Fibroblast of skin of back (primary cell): ENCODE measurements around the gene AGK.
A peak's percentile ranks its signal among the peaks of the same experiment; 100 is the strongest.

Source experiments
- DNase-seq: peaks from one replicate; pipeline ENCODE4 v3.0.0-alpha.2; 2013

AGK gene

GRCh38 chr7:141648276-141649114, 97.3 kb downstream of the AGK start:
- no peak for DNase-seq

GRCh38 chr7:141649137-141649864, 98.1 kb downstream of the AGK start:
- no peak for DNase-seq

- peak; percentile 77 for DNase-seq
These were observed 98.8 kb downstream of the AGK start for GRCh38 chr7:141649865-141650634.

- DNase-seq: no peak
These were observed 100.2 kb downstream of the AGK start for GRCh38 chr7:141651417-141651816.

GRCh38 chr7:141652691-141653090, 101.5 kb downstream of the AGK start:
- no peak for DNase-seq

GRCh38 chr7:141654551-141654950, 103.3 kb downstream of the AGK start:
- peak; percentile 62 for DNase-seq

GRCh38 chr7:141659501-141659900, 108.3 kb downstream of the AGK start:
- no peak for DNase-seq

GRCh38 chr7:141660259-141660658, 109.0 kb downstream of the AGK start:
- no peak for DNase-seq

GRCh38 chr7:141663081-141663849, 112.1 kb downstream of the AGK start:
- no peak for DNase-seq

- DNase-seq: no peak
These were observed 113.2 kb downstream of the AGK start for GRCh38 chr7:141664450-141664849.

GRCh38 chr7:141665208-141666035, 114.2 kb downstream of the AGK start:
- DNase-seq: no peak

- DNase-seq: no peak
These were observed 114.9 kb downstream of the AGK start for GRCh38 chr7:141666071-141666470.

GRCh38 chr7:141668853-141669252, 117.6 kb downstream of the AGK start:
- no peak for DNase-seq

- DNase-seq: no peak
These were observed 120.7 kb downstream of the AGK start for GRCh38 chr7:141671705-141672496.

GRCh38 chr7:141673346-141673745, 122.1 kb downstream of the AGK start:
- no peak for DNase-seq

- DNase-seq: peak; percentile 7
These were observed 123.0 kb downstream of the AGK start for GRCh38 chr7:141674171-141674671.

- DNase-seq: no peak
These were observed 123.5 kb downstream of the AGK start for GRCh38 chr7:141674702-141675101.

GRCh38 chr7:141675436-141676215, 124.4 kb downstream of the AGK start:
- DNase-seq: no peak

- DNase-seq: no peak
These were observed 125.4 kb downstream of the AGK start for GRCh38 chr7:141676618-141677017.

GRCh38 chr7:141679014-141679413, 127.8 kb downstream of the AGK start:
- no peak for DNase-seq
